GM12878 (cell line): ENCODE data around the gene TXNDC8. TPM values are rescaled to one million over a fixed set of nuclear protein-coding genes. Genes with fewer than 3 reads are reported as not detected.

Source experiments
- CBFB ChIP-seq: IDR thresholded peaks from 2 replicates; pipeline ENCODE4 v1.6.1; 2016; ENCODE audit warnings: antibody characterized with exemption, low read depth
- EZH2 ChIP-seq: IDR thresholded peaks from 2 replicates; pipeline ENCODE4 v1.6.1; 2012; ENCODE audit warnings: low read depth, mild to moderate bottlenecking, control low read depth, inconsistent platforms, low read length, borderline replicate concordance; ENCODE audit not compliant: control insufficient read depth
- GATAD2B ChIP-seq: fragments of 450-650 bp; conservative IDR thresholded peaks from 2 replicates; pipeline ENCODE4 v1.6.1; 2017; ENCODE audit warnings: low read depth, mild to moderate bottlenecking, moderate library complexity
- IRF4 ChIP-seq: IDR thresholded peaks from 2 replicates; pipeline ENCODE4 v1.6.1; 2011; ENCODE audit warnings: low read depth, low read length
- MYC ChIP-seq: IDR thresholded peaks from 2 replicates; pipeline ENCODE4 v1.6.1; 2011; ENCODE audit warnings: mild to moderate bottlenecking, low read length, moderate library complexity, inconsistent platforms; ENCODE audit not compliant: insufficient read depth, insufficient replicate concordance, insufficient read length, severe bottlenecking
- NFYB ChIP-seq: IDR thresholded peaks from 2 replicates; pipeline ENCODE4 v1.6.1; 2011; ENCODE audit warnings: low read depth, mild to moderate bottlenecking, low read length, improper control_type of control experiment, moderate library complexity; ENCODE audit not compliant: insufficient read depth
- NR2F1 ChIP-seq: fragments of 450-650 bp; conservative IDR thresholded peaks from 2 replicates; pipeline ENCODE4 v1.6.1; 2017; ENCODE audit warnings: mild to moderate bottlenecking
- NRF1 ChIP-seq: conservative IDR thresholded peaks from 2 replicates; pipeline ENCODE4 v1.6.1; 2011; ENCODE audit warnings: mild to moderate bottlenecking, low read depth, low read length, improper control_type of control experiment
- TBL1XR1 ChIP-seq: IDR thresholded peaks from 2 replicates; pipeline ENCODE4 v1.6.1; 2012; ENCODE audit warnings: low read depth, low read length, improper control_type of control experiment
- ZBED1 ChIP-seq: IDR thresholded peaks from 2 replicates; pipeline ENCODE4 v1.6.1; 2016; ENCODE audit warnings: borderline replicate concordance
- ZNF274 ChIP-seq: IDR thresholded peaks from one replicate; pipeline ENCODE4 v1.8.0; 2011; ENCODE audit not compliant: insufficient read length, insufficient read depth
- polyA plus RNA-seq, 11 experiments: library from polyadenylated mRNA; depleted of rRNA in 4 of 11; unstranded in 6 of 11; stranded (reverse) in 5 of 11; fragments of >200 nt; fragmentation: Nextera tagmentation in 4 of 11; fragmentation: Illumina TruSeq in 1 of 11; extraction: Ambion mirVana in 4 of 11; extraction: Trizol in 1 of 11; gene quantifications; 1 replicate in 1 of 11; 2 replicates in 10 of 11; pipeline versions ENCODE4 v1.2.1 to v1.2.3, GENCODE V29; 2011 to 2016; ENCODE audit warnings: inconsistent platforms in 2 of 11, missing spikeins in 2 of 11, low read depth in 1 of 11
- total RNA-seq, 4 experiments: library from RNA; depleted of rRNA in 3 of 4; stranded (reverse); fragments of >200 nt in 3 of 4; fragmentation: Illumina TruSeq in 1 of 4; extraction: Trizol in 1 of 4; gene quantifications; 2 replicates each; pipeline versions ENCODE4 v1.2.1 to v1.2.3, GENCODE V29; 2013 to 2021
- TF ChIP-seq, protein P1 (sequence below), 3 experiments: IDR thresholded peaks in 2 of 3; conservative IDR thresholded peaks in 1 of 3; 2 replicates each; pipeline ENCODE4 v1.5.1; 2011; ENCODE audit warnings: low read depth in 3 of 3, low read length in 3 of 3, mild to moderate bottlenecking in 3 of 3, control low read depth in 2 of 3, moderate library complexity in 2 of 3, inconsistent platforms in 1 of 3, mixed read lengths in 1 of 3; ENCODE audit not compliant: control insufficient read depth in 2 of 3, insufficient read depth in 1 of 3; ENCODE audit errors: extremely low read depth in 1 of 3
- TF ChIP-seq, protein P2 (sequence below): fragments of 450-650 bp; IDR thresholded peaks from 2 replicates; pipeline ENCODE4 v1.6.1; 2018; ENCODE audit warnings: mild to moderate bottlenecking, low read depth, moderate library complexity; ENCODE audit not compliant: partially characterized antibody
- TF ChIP-seq, protein P3 (sequence below): IDR thresholded peaks from 2 replicates; pipeline ENCODE4 v1.6.1; 2012; ENCODE audit warnings: mild to moderate bottlenecking, low read depth, low read length
- TF ChIP-seq, protein P4 (sequence below): fragments of 450-650 bp; IDR thresholded peaks from 2 replicates; pipeline ENCODE4 v1.6.1; 2016; ENCODE audit warnings: mild to moderate bottlenecking
- TF ChIP-seq, protein P5 (sequence below): IDR thresholded peaks from 2 replicates; pipeline ENCODE4 v1.6.1; 2012; ENCODE audit warnings: low read depth, low read length, improper control_type of control experiment
- TF ChIP-seq, protein P6 (sequence below): IDR thresholded peaks from 2 replicates; pipeline ENCODE4 v1.6.1; 2012; ENCODE audit warnings: low read depth, low read length, improper control_type of control experiment

Gene TXNDC8
- total and polyA plus RNA-seq, 10 of the 15 experiments (the other 5 are each of a cell fraction or from before 2014, with no cell fraction given): not detected

DNA sequence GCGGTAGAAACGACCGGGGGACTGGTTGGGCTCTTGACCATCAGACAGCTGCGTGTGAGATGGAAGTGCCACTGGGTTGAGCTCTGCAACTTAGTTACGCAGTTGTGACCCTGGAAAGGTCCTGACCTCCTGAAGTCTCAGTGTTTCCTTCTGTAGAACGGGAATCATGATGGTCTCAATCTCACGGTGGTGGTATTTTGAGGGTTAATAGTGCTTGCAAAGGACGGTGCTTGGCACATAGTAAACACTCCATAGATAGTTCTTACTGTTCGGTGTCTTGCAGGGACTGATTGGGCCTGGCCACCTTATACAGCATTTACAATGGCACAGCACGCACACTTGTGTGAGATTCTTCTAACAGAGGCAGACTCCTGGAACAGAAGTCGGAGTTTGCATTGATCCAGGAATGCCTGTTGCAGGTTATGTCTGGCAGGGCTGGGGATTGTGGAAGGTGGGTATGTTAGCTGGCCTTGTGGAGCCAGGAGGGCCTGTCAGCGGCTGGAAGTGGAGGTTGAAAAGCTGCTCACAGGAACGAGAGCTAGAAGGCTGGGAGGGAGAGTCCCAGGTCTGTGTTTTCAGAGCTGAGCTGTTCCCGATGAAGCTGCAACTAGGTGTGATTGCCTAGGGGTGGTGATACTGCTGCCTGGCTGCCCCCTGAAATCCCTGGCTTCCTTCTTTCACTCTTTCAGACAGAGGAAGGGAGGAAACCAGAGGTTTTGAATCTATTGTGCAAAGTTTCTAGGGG lies 80.4 kb downstream of the TXNDC8 start (continued):
- TF ChIP-seq, protein P1, sequence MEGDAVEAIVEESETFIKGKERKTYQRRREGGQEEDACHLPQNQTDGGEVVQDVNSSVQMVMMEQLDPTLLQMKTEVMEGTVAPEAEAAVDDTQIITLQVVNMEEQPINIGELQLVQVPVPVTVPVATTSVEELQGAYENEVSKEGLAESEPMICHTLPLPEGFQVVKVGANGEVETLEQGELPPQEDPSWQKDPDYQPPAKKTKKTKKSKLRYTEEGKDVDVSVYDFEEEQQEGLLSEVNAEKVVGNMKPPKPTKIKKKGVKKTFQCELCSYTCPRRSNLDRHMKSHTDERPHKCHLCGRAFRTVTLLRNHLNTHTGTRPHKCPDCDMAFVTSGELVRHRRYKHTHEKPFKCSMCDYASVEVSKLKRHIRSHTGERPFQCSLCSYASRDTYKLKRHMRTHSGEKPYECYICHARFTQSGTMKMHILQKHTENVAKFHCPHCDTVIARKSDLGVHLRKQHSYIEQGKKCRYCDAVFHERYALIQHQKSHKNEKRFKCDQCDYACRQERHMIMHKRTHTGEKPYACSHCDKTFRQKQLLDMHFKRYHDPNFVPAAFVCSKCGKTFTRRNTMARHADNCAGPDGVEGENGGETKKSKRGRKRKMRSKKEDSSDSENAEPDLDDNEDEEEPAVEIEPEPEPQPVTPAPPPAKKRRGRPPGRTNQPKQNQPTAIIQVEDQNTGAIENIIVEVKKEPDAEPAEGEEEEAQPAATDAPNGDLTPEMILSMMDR (IDR thresholded peaks at IDR 0.05 in 2 of 3, conservative IDR thresholded peaks at IDR 0.05 in 1 of 3; ENCODE audit: control insufficient read depth in 2 of 3, extremely low read depth in 1 of 3, insufficient read depth in 1 of 3, low read depth in 3 of 3, low read length in 3 of 3): no peak
- TF ChIP-seq EZH2: no peak
- TF ChIP-seq, protein P2, sequence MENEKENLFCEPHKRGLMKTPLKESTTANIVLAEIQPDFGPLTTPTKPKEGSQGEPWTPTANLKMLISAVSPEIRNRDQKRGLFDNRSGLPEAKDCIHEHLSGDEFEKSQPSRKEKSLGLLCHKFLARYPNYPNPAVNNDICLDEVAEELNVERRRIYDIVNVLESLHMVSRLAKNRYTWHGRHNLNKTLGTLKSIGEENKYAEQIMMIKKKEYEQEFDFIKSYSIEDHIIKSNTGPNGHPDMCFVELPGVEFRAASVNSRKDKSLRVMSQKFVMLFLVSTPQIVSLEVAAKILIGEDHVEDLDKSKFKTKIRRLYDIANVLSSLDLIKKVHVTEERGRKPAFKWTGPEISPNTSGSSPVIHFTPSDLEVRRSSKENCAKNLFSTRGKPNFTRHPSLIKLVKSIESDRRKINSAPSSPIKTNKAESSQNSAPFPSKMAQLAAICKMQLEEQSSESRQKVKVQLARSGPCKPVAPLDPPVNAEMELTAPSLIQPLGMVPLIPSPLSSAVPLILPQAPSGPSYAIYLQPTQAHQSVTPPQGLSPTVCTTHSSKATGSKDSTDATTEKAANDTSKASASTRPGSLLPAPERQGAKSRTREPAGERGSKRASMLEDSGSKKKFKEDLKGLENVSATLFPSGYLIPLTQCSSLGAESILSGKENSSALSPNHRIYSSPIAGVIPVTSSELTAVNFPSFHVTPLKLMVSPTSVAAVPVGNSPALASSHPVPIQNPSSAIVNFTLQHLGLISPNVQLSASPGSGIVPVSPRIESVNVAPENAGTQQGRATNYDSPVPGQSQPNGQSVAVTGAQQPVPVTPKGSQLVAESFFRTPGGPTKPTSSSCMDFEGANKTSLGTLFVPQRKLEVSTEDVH: no peak
- TF ChIP-seq, protein P3, sequence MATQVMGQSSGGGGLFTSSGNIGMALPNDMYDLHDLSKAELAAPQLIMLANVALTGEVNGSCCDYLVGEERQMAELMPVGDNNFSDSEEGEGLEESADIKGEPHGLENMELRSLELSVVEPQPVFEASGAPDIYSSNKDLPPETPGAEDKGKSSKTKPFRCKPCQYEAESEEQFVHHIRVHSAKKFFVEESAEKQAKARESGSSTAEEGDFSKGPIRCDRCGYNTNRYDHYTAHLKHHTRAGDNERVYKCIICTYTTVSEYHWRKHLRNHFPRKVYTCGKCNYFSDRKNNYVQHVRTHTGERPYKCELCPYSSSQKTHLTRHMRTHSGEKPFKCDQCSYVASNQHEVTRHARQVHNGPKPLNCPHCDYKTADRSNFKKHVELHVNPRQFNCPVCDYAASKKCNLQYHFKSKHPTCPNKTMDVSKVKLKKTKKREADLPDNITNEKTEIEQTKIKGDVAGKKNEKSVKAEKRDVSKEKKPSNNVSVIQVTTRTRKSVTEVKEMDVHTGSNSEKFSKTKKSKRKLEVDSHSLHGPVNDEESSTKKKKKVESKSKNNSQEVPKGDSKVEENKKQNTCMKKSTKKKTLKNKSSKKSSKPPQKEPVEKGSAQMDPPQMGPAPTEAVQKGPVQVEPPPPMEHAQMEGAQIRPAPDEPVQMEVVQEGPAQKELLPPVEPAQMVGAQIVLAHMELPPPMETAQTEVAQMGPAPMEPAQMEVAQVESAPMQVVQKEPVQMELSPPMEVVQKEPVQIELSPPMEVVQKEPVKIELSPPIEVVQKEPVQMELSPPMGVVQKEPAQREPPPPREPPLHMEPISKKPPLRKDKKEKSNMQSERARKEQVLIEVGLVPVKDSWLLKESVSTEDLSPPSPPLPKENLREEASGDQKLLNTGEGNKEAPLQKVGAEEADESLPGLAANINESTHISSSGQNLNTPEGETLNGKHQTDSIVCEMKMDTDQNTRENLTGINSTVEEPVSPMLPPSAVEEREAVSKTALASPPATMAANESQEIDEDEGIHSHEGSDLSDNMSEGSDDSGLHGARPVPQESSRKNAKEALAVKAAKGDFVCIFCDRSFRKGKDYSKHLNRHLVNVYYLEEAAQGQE: no peak
- TF ChIP-seq NR2F1: peak; percentile 87; the same call in 1 of the 2 replicates
- TF ChIP-seq, protein P4, sequence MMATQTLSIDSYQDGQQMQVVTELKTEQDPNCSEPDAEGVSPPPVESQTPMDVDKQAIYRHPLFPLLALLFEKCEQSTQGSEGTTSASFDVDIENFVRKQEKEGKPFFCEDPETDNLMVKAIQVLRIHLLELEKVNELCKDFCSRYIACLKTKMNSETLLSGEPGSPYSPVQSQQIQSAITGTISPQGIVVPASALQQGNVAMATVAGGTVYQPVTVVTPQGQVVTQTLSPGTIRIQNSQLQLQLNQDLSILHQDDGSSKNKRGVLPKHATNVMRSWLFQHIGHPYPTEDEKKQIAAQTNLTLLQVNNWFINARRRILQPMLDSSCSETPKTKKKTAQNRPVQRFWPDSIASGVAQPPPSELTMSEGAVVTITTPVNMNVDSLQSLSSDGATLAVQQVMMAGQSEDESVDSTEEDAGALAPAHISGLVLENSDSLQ: no peak
- no peak for TF ChIP-seq NRF1
- TF ChIP-seq NFYB: no peak
- no peak for TF ChIP-seq MYC
- no peak for TF ChIP-seq ZNF274
- 0 out of 2 replicates have a peak, but pooled peaks have one; percentile 50 for TF ChIP-seq ZBED1
- TF ChIP-seq GATAD2B: no peak
- TF ChIP-seq, protein P5, sequence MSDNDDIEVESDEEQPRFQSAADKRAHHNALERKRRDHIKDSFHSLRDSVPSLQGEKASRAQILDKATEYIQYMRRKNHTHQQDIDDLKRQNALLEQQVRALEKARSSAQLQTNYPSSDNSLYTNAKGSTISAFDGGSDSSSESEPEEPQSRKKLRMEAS: no peak
- TF ChIP-seq, protein P6, sequence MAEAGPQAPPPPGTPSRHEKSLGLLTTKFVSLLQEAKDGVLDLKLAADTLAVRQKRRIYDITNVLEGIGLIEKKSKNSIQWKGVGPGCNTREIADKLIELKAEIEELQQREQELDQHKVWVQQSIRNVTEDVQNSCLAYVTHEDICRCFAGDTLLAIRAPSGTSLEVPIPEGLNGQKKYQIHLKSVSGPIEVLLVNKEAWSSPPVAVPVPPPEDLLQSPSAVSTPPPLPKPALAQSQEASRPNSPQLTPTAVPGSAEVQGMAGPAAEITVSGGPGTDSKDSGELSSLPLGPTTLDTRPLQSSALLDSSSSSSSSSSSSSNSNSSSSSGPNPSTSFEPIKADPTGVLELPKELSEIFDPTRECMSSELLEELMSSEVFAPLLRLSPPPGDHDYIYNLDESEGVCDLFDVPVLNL: no peak
- 0 out of 2 replicates have a peak, but pooled peaks have one; percentile 9 for TF ChIP-seq IRF4
- TF ChIP-seq CBFB: peak; percentile 9; the same call in 1 of the 2 replicates
- TF ChIP-seq TBL1XR1: no peak
